GM23248 (cell line): ENCODE results near the gene C5orf63.

Experiments
- EZH2 ChIP-seq: fragments of 200-600 bp; sonication (generic); IDR thresholded peaks from 2 replicates; pipeline ENCODE4 v1.6.1; 2018; ENCODE audit warnings: antibody characterized with exemption, mild to moderate bottlenecking; ENCODE audit not compliant: insufficient read depth, poor library complexity, severe bottlenecking
- EZH2phosphoT487 ChIP-seq: fragments of 200-600 bp; sonication (generic); IDR thresholded peaks from 2 replicates; pipeline ENCODE4 v1.6.1; 2018; ENCODE audit warnings: antibody characterized with exemption, moderate library complexity, mild to moderate bottlenecking, low read depth; ENCODE audit not compliant: insufficient read depth

GRCh38 chr5:127051591-127051990 is 21.7 kb downstream of the C5orf63 start:
- no peak for TF ChIP-seq EZH2phosphoT487
- TF ChIP-seq EZH2: no peak
